GM23338 (cell line): Measurements from ENCODE around the gene EMILIN2. TPM values are rescaled to one million over a fixed set of nuclear protein-coding genes. Genes with fewer than 3 reads are reported as not detected.

Source experiments
- ATAC-seq: fragments of 200-7000 bp; cut with Tn5 transposase; 3 replicates; pipeline ENCODE4 v1.9.1; 2020
- DNase-seq: peaks from one replicate; pipeline ENCODE4 v3.0.0-alpha.2; 2015; ENCODE audit warnings: low spot score
- H2AFZ ChIP-seq: fragments of 200-600 bp; sonication (generic); 2 replicates; pipeline ENCODE4 v1.8.0; 2016; ENCODE audit warnings: antibody characterized with exemption, mild to moderate bottlenecking, moderate library complexity
- H3F3A ChIP-seq: fragments of 200-600 bp; sonication (generic); replicated peaks from 2 replicates; pipeline ENCODE4 v1.8.0; 2017; ENCODE audit warnings: antibody characterized with exemption, mixed run types, low read depth
- H3K27ac ChIP-seq: fragments of 200-600 bp; sonication (generic); 2 replicates; pipeline ENCODE4 v1.6.1; 2016; ENCODE audit warnings: low read depth
- H3K27me3 ChIP-seq: fragments of 200-600 bp; sonication (generic); 2 replicates; pipeline ENCODE4 v1.8.0; 2016; ENCODE audit warnings: mild to moderate bottlenecking, mixed run types, moderate library complexity; ENCODE audit not compliant: insufficient read depth
- H3K36me3 ChIP-seq: fragments of 200-600 bp; sonication (generic); 2 replicates; pipeline ENCODE4 v1.8.0; 2016; ENCODE audit warnings: mild to moderate bottlenecking; ENCODE audit not compliant: insufficient read depth
- H3K4me1 ChIP-seq: fragments of 200-600 bp; sonication (generic); 2 replicates; pipeline ENCODE4 v1.8.0; 2016; ENCODE audit warnings: mild to moderate bottlenecking, moderate library complexity; ENCODE audit not compliant: insufficient read depth
- H3K4me2 ChIP-seq: fragments of 200-600 bp; sonication (generic); 2 replicates; pipeline ENCODE4 v1.7.1; 2017; ENCODE audit warnings: mixed run types
- H3K4me3 ChIP-seq: fragments of 200-600 bp; sonication (generic); 2 replicates; pipeline ENCODE4 v1.6.1; 2016; ENCODE audit warnings: mixed run types
- H3K79me2 ChIP-seq: fragments of 200-600 bp; sonication (generic); replicated peaks from 2 replicates; pipeline ENCODE4 v1.8.0; 2017; ENCODE audit warnings: mild to moderate bottlenecking; ENCODE audit not compliant: insufficient read depth
- H3K9me2 ChIP-seq: fragments of 200-600 bp; sonication (generic); 2 replicates; pipeline ENCODE4 v1.8.0; 2017; ENCODE audit not compliant: insufficient read depth
- H4K20me1 ChIP-seq: fragments of 200-600 bp; sonication (generic); replicated peaks from 2 replicates; pipeline ENCODE4 v1.8.0; 2017; ENCODE audit warnings: mild to moderate bottlenecking; ENCODE audit not compliant: insufficient read depth
- H3K27ac Mint-ChIP-seq: 2 replicates; pipeline ENCODE4 v1.8.0; 2020; ENCODE audit warnings: inconsistent platforms, mild to moderate bottlenecking, moderate library complexity, mixed read lengths
- H3K27me3 Mint-ChIP-seq: 3 replicates; pipeline ENCODE4 v1.8.0; 2022; ENCODE audit warnings: low read depth, mild to moderate bottlenecking, moderate library complexity, mixed read lengths, inconsistent platforms; ENCODE audit not compliant: insufficient read depth, poor library complexity
- H3K36me3 Mint-ChIP-seq: 3 replicates; pipeline ENCODE4 v1.8.0; 2021; ENCODE audit warnings: low read depth, mild to moderate bottlenecking, inconsistent platforms, moderate library complexity, mixed read lengths
- H3K4me1 Mint-ChIP-seq: 3 replicates; pipeline ENCODE4 v1.8.0; 2020; ENCODE audit warnings: mild to moderate bottlenecking, inconsistent platforms, mixed read lengths
- H3K4me3 Mint-ChIP-seq: 3 replicates; pipeline ENCODE4 v1.8.0; 2021; ENCODE audit warnings: moderate library complexity, mild to moderate bottlenecking, inconsistent platforms, mixed read lengths
- H3K9me3 Mint-ChIP-seq: 3 replicates; pipeline ENCODE4 v1.8.0; 2020; ENCODE audit warnings: moderate library complexity, mild to moderate bottlenecking, inconsistent platforms, mixed read lengths
- CREB1 ChIP-seq: fragments of 250-450 bp; sonication (Bioruptor Pico); IDR thresholded peaks from 2 replicates; pipeline ENCODE4 v1.5.0; 2020; ENCODE audit warnings: low read depth, mild to moderate bottlenecking, moderate library complexity
- EZH2 ChIP-seq: fragments of 200-600 bp; sonication (generic); IDR thresholded peaks from one replicate; pipeline ENCODE4 v1.8.0; 2017; ENCODE audit warnings: antibody characterized with exemption, mild to moderate bottlenecking, low read depth; ENCODE audit not compliant: unreplicated experiment
- EZH2phosphoT487 ChIP-seq: fragments of 200-600 bp; sonication (generic); IDR thresholded peaks from one replicate; pipeline ENCODE4 v1.8.1; 2018; ENCODE audit warnings: antibody characterized with exemption; ENCODE audit not compliant: unreplicated experiment
- JUNB ChIP-seq: IDR thresholded peaks from one replicate; pipeline ENCODE4 v1.6.1; 2016; ENCODE audit warnings: antibody characterized with exemption; ENCODE audit not compliant: unreplicated experiment
- NANOG ChIP-seq: IDR thresholded peaks from 2 replicates; pipeline ENCODE4 v1.6.1; 2016; ENCODE audit warnings: antibody characterized with exemption, borderline replicate concordance
- POLR2AphosphoS5 ChIP-seq: IDR thresholded peaks from 2 replicates; pipeline ENCODE4 v1.6.1; 2016; ENCODE audit warnings: antibody characterized with exemption, low read depth
- STAT1 ChIP-seq: IDR thresholded peaks from one replicate; pipeline ENCODE4 v1.6.1; 2016; ENCODE audit warnings: antibody characterized with exemption; ENCODE audit not compliant: unreplicated experiment
- ZNF114 ChIP-seq: fragments of 250-450 bp; sonication (Bioruptor Pico); IDR thresholded peaks from 2 replicates; pipeline ENCODE4 v1.5.0; 2020; ENCODE audit warnings: mild to moderate bottlenecking, moderate library complexity
- ZNF331 ChIP-seq: fragments of 250-450 bp; sonication (Bioruptor Pico); IDR thresholded peaks from 2 replicates; pipeline ENCODE4 v1.5.0; 2020; ENCODE audit warnings: low read depth, mild to moderate bottlenecking, moderate library complexity
- polyA plus RNA-seq: library from polyadenylated mRNA; unstranded; fragments of >200 nt; fragmentation: Nextera tagmentation; extraction: Ambion mirVana; gene quantifications from 2 replicates; pipeline ENCODE4 v1.2.1, GENCODE V29; 2016
- total RNA-seq: library from RNA; depleted of rRNA; stranded (reverse); fragments of >200 nt; shearing (Covaris generic); gene quantifications from 2 replicates; pipeline ENCODE4 v1.2.3, GENCODE V29; 2014
- TF ChIP-seq, protein P1 (sequence below): IDR thresholded peaks from 2 replicates; pipeline ENCODE4 v1.6.1; 2016; ENCODE audit warnings: antibody characterized with exemption
- TF ChIP-seq, protein P2 (sequence below): fragments of 250-450 bp; sonication (Bioruptor Pico); IDR thresholded peaks from 2 replicates; pipeline ENCODE4 v1.5.0; 2020; ENCODE audit warnings: mild to moderate bottlenecking, moderate library complexity
- TF ChIP-seq, protein P3 (sequence below), 2 experiments: fragments of 200-600 bp in 1 of 2; sonication (generic) in 1 of 2; conservative IDR thresholded peaks; 2 replicates each; pipeline versions ENCODE4 v1.5.1 to v1.6.1; 2016 to 2017; ENCODE audit warnings: antibody characterized with exemption in 2 of 2, low read depth in 2 of 2, mild to moderate bottlenecking in 2 of 2, moderate library complexity in 1 of 2
- TF ChIP-seq, protein P4 (sequence below): IDR thresholded peaks from one replicate; pipeline ENCODE4 v1.6.1; 2018; ENCODE audit warnings: antibody characterized with exemption; ENCODE audit not compliant: unreplicated experiment

EMILIN2 gene
- total and polyA plus RNA-seq, 2 experiments from 2014 or later: 3.0 to 11.6 TPM

DNA sequence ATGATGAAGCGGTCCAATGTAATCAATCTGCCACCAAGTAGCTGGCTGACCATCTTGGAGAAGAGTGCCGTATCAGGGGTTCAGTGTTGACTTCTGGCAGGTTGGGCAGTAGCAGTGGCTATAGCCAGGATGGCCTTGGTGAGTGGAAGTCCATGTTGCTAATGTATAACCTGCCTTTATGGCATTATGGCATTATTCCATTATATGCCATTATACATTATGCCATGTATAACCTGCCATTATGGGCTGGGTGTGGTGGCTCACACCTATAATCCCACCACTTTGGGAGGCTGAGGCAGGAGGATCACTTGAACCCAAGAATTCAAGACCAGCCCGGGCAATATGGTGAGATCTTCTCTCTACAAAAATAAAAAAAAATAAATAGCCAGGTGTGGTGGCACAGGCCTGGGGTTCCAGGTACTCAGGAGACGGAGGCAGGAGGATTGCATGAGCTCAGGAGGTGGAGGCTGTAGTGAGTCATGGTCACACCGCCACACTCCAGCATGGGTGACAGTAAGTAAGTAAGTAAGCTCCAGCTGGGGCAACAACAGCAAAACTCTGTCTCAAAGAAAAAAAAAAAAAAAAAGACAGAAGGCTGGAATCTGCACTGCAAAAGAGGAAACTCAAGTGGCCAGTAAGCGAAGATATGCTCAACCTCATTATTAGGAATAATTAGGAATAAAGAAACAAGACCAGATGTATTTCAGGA, 24.4 kb upstream of the EMILIN2 start:
- no peak overlapping the region for H3K27ac ChIP-seq
- no peaks in the 10 kb centered on the region for H3K9me2 ChIP-seq
- Mint-ChIP-seq H3K9me3 (peaks cover 12% of the 10 kb centered on the region), H3K27me3 (peaks cover 12% of the 10 kb centered on the region), H3K36me3 (peaks cover 7% of the 10 kb centered on the region; the same call in 2 of the 3 replicates), H3K4me1 (peaks cover 6% of the 10 kb centered on the region; the same call in 2 of the 3 replicates), H3K4me3 (no peak overlapping the region), H3K27ac (no peak overlapping the region)
- peaks cover 5% of the 10 kb centered on the region; the same call in 1 of the 2 replicates for H3K4me1 ChIP-seq
- TF ChIP-seq NANOG (no peak), JUNB (no peak), EZH2 (no peak), ZNF331 (CRISPR knock-in tag) (no peak), CREB1 (CRISPR knock-in tag) (no peak), STAT1 (no peak), ZNF114 (CRISPR knock-in tag) (no peak), POLR2AphosphoS5 (no peak), EZH2phosphoT487 (no peak)
- TF ChIP-seq, protein P1, sequence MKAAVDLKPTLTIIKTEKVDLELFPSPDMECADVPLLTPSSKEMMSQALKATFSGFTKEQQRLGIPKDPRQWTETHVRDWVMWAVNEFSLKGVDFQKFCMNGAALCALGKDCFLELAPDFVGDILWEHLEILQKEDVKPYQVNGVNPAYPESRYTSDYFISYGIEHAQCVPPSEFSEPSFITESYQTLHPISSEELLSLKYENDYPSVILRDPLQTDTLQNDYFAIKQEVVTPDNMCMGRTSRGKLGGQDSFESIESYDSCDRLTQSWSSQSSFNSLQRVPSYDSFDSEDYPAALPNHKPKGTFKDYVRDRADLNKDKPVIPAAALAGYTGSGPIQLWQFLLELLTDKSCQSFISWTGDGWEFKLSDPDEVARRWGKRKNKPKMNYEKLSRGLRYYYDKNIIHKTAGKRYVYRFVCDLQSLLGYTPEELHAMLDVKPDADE: no peak
- TF ChIP-seq, protein P2, sequence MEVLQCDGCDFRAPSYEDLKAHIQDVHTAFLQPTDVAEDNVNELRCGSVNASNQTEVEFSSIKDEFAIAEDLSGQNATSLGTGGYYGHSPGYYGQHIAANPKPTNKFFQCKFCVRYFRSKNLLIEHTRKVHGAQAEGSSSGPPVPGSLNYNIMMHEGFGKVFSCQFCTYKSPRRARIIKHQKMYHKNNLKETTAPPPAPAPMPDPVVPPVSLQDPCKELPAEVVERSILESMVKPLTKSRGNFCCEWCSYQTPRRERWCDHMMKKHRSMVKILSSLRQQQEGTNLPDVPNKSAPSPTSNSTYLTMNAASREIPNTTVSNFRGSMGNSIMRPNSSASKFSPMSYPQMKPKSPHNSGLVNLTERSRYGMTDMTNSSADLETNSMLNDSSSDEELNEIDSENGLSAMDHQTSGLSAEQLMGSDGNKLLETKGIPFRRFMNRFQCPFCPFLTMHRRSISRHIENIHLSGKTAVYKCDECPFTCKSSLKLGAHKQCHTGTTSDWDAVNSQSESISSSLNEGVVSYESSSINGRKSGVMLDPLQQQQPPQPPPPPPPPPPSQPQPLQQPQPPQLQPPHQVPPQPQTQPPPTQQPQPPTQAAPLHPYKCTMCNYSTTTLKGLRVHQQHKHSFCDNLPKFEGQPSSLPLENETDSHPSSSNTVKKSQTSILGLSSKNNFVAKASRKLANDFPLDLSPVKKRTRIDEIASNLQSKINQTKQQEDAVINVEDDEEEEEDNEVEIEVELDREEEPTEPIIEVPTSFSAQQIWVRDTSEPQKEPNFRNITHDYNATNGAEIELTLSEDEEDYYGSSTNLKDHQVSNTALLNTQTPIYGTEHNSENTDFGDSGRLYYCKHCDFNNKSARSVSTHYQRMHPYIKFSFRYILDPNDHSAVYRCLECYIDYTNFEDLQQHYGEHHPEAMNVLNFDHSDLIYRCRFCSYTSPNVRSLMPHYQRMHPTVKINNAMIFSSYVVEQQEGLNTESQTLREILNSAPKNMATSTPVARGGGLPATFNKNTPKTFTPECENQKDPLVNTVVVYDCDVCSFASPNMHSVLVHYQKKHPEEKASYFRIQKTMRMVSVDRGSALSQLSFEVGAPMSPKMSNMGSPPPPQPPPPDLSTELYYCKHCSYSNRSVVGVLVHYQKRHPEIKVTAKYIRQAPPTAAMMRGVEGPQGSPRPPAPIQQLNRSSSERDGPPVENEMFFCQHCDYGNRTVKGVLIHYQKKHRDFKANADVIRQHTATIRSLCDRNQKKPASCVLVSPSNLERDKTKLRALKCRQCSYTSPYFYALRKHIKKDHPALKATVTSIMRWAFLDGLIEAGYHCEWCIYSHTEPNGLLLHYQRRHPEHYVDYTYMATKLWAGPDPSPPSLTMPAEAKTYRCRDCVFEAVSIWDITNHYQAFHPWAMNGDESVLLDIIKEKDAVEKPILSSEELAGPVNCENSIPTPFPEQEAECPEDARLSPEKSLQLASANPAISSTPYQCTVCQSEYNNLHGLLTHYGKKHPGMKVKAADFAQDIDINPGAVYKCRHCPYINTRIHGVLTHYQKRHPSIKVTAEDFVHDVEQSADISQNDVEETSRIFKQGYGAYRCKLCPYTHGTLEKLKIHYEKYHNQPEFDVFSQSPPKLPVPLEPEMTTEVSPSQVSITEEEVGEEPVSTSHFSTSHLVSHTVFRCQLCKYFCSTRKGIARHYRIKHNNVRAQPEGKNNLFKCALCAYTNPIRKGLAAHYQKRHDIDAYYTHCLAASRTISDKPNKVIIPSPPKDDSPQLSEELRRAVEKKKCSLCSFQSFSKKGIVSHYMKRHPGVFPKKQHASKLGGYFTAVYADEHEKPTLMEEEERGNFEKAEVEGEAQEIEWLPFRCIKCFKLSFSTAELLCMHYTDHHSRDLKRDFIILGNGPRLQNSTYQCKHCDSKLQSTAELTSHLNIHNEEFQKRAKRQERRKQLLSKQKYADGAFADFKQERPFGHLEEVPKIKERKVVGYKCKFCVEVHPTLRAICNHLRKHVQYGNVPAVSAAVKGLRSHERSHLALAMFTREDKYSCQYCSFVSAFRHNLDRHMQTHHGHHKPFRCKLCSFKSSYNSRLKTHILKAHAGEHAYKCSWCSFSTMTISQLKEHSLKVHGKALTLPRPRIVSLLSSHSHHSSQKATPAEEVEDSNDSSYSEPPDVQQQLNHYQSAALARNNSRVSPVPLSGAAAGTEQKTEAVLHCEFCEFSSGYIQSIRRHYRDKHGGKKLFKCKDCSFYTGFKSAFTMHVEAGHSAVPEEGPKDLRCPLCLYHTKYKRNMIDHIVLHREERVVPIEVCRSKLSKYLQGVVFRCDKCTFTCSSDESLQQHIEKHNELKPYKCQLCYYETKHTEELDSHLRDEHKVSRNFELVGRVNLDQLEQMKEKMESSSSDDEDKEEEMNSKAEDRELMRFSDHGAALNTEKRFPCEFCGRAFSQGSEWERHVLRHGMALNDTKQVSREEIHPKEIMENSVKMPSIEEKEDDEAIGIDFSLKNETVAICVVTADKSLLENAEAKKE (CRISPR knock-in tag): no peak
- TF ChIP-seq, protein P3, sequence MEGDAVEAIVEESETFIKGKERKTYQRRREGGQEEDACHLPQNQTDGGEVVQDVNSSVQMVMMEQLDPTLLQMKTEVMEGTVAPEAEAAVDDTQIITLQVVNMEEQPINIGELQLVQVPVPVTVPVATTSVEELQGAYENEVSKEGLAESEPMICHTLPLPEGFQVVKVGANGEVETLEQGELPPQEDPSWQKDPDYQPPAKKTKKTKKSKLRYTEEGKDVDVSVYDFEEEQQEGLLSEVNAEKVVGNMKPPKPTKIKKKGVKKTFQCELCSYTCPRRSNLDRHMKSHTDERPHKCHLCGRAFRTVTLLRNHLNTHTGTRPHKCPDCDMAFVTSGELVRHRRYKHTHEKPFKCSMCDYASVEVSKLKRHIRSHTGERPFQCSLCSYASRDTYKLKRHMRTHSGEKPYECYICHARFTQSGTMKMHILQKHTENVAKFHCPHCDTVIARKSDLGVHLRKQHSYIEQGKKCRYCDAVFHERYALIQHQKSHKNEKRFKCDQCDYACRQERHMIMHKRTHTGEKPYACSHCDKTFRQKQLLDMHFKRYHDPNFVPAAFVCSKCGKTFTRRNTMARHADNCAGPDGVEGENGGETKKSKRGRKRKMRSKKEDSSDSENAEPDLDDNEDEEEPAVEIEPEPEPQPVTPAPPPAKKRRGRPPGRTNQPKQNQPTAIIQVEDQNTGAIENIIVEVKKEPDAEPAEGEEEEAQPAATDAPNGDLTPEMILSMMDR (conservative IDR thresholded peaks at IDR 0.05; ENCODE audit: low read depth in 2 of 2): no peak
- TF ChIP-seq, protein P4, sequence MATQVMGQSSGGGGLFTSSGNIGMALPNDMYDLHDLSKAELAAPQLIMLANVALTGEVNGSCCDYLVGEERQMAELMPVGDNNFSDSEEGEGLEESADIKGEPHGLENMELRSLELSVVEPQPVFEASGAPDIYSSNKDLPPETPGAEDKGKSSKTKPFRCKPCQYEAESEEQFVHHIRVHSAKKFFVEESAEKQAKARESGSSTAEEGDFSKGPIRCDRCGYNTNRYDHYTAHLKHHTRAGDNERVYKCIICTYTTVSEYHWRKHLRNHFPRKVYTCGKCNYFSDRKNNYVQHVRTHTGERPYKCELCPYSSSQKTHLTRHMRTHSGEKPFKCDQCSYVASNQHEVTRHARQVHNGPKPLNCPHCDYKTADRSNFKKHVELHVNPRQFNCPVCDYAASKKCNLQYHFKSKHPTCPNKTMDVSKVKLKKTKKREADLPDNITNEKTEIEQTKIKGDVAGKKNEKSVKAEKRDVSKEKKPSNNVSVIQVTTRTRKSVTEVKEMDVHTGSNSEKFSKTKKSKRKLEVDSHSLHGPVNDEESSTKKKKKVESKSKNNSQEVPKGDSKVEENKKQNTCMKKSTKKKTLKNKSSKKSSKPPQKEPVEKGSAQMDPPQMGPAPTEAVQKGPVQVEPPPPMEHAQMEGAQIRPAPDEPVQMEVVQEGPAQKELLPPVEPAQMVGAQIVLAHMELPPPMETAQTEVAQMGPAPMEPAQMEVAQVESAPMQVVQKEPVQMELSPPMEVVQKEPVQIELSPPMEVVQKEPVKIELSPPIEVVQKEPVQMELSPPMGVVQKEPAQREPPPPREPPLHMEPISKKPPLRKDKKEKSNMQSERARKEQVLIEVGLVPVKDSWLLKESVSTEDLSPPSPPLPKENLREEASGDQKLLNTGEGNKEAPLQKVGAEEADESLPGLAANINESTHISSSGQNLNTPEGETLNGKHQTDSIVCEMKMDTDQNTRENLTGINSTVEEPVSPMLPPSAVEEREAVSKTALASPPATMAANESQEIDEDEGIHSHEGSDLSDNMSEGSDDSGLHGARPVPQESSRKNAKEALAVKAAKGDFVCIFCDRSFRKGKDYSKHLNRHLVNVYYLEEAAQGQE: no peak
- no peaks in the 10 kb centered on the region for H3F3A ChIP-seq
- H3K79me2 ChIP-seq: no peaks in the 10 kb centered on the region
- no peak overlapping the region for H3K4me3 ChIP-seq
- no peak overlapping the region for H3K4me2 ChIP-seq
- ATAC-seq (no peak), DNase-seq (no peak)
- H2AFZ ChIP-seq: no peak overlapping the region
- H4K20me1 ChIP-seq: no peaks in the 10 kb centered on the region
- H3K36me3 ChIP-seq: no peaks in the 10 kb centered on the region
- no peaks in the 10 kb centered on the region for H3K27me3 ChIP-seq
